ENCODE measurements around the gene ADGRG3. TPM values are rescaled to one million over a fixed set of nuclear protein-coding genes. Genes with fewer than 3 reads are reported as not detected.

Gene ADGRG3
- total and polyA plus RNA-seq, 2 of the 13 experiments (the other 11 are each of a cell fraction or from before 2014, with no cell fraction given): 2.7 to 11.8 TPM

DNA sequence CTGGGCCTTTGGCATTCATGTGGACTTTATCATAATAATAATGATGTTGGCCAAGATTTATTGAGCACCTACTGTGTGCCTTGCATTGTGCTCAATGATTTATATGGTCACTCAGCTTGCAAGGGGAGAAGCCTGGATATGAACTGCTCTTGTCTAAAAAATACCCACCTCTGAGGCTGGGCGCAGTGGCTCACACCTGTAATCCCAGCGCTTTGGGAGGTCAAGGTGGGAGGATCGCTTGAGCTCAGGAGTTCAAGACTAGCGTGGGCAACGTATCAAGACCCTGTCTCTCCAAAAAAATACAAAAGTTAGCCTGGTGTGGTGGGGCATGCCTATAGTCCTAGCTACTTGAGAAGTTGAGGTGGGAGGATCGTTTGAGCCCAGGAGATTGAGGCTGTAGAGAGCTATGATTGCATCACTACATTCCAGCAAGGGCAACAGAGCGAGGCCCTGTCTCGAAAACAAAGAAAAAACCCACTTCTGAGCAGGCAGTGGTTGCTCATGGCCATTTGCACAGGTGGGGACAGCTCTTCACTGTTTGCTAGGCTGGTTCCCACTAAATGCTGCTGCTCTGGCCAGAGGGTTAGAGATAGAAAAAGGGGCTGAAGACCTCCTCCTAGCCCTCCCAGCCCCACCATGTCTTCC lies 43.9 kb upstream of the ADGRG3 start (continued):
- TF ChIP-seq ARID5B (CRISPR knock-in tag; IDR thresholded peaks at IDR 0.05) (peak; percentile 53), HOXA3 (CRISPR knock-in tag; IDR thresholded peaks at IDR 0.05) (peak; percentile 44; the same call in 1 of the 2 replicates), TBP (CRISPR knock-in tag; IDR thresholded peaks at IDR 0.05) (no peak), RXRB (CRISPR knock-in tag; IDR thresholded peaks at IDR 0.05; ENCODE audit: borderline replicate concordance) (peak; percentile 47; the same call in 1 of the 2 replicates), AHDC1 (CRISPR knock-in tag; IDR thresholded peaks at IDR 0.05; ENCODE audit: borderline replicate concordance) (no peak), KLF16 (CRISPR knock-in tag; IDR thresholded peaks at IDR 0.05) (peak in 1 of 2 experiments; percentile 30; a peak in 1 of 4 replicates), ZNF121 (CRISPR knock-in tag; IDR thresholded peaks at IDR 0.05) (peak; percentile 85), HHEX (CRISPR knock-in tag; IDR thresholded peaks at IDR 0.05) (0 out of 2 replicates have a peak, but pooled peaks have one; percentile 24), GLI4 (CRISPR knock-in tag; IDR thresholded peaks at IDR 0.05; ENCODE audit: borderline replicate concordance) (no peak), AHR (CRISPR knock-in tag; IDR thresholded peaks at IDR 0.05) (0 out of 2 replicates have a peak, but pooled peaks have one; percentile 55), ZNF263 (CRISPR knock-in tag; IDR thresholded peaks at IDR 0.05) (0 out of 2 replicates have a peak, but pooled peaks have one; percentile 29), KDM3A (CRISPR knock-in tag; IDR thresholded peaks at IDR 0.05; ENCODE audit: low read depth) (0 out of 2 replicates have a peak, but pooled peaks have one; percentile 6), YEATS4 (CRISPR knock-in tag; IDR thresholded peaks at IDR 0.05; ENCODE audit: borderline replicate concordance) (0 out of 2 replicates have a peak, but pooled peaks have one; percentile 46), FOXA1 (IDR thresholded peaks at IDR 0.05) (no peak), FOXA1 (CRISPR knock-in tag; IDR thresholded peaks at IDR 0.05) (no peak), NR0B2 (CRISPR knock-in tag; IDR thresholded peaks at IDR 0.05) (0 out of 2 replicates have a peak, but pooled peaks have one; percentile 22), ZKSCAN1 (IDR thresholded peaks at IDR 0.05; ENCODE audit: low read length) (peak; percentile 91; the same call in 1 of the 2 replicates), IRF2 (CRISPR knock-in tag; IDR thresholded peaks at IDR 0.05) (peak; percentile 31; the same call in 1 of the 2 replicates)
- TF ChIP-seq, protein P1, sequence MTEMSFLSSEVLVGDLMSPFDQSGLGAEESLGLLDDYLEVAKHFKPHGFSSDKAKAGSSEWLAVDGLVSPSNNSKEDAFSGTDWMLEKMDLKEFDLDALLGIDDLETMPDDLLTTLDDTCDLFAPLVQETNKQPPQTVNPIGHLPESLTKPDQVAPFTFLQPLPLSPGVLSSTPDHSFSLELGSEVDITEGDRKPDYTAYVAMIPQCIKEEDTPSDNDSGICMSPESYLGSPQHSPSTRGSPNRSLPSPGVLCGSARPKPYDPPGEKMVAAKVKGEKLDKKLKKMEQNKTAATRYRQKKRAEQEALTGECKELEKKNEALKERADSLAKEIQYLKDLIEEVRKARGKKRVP (CRISPR knock-in tag; IDR thresholded peaks at IDR 0.05): peak in 1 of 2 experiments; percentile 93; a peak in 2 of 4 replicates

All from HepG2 (cell line).